HG03097 (cell line): Measurements from ENCODE around the gene TMEM117.
"Not testable (repeated sequence)": the region's sequence is repeated elsewhere in the genome, so short reads cannot be mapped to it uniquely, and the experiment has no call there.

Experiments used
- ATAC-seq: cut with Tn5 transposase; IDR thresholded peaks from one replicate; pipeline ENCODE4 v1.9.1; 2021; ENCODE audit not compliant: unreplicated experiment, low FRiP score

The TMEM117 gene

DNA sequence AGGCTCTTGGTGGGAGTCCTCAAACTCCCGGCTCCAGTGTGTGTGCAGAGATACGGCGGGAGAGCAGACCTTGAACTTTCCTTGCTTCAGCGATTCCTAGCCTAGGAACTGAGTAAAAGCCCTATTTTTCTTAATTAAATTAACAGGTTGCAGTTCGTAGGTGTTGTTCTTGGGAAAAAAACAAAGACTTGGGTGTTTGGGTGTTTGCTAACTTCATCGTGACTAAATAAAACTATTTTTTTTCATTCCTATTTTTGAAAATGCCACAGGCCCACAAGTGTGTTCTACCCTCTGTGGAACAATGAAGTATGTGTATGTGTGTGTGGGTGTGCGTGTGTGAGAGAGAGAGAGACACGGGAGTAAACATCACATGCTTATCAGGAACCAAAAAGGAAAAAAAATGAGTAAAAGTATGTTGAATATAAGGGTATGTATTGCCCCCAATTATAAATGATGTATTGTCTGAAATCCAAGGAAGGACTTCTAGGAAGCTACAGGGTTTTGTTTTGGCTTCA is 651 bp downstream of the TMEM117 start:
- no peak for ATAC-seq

DNA sequence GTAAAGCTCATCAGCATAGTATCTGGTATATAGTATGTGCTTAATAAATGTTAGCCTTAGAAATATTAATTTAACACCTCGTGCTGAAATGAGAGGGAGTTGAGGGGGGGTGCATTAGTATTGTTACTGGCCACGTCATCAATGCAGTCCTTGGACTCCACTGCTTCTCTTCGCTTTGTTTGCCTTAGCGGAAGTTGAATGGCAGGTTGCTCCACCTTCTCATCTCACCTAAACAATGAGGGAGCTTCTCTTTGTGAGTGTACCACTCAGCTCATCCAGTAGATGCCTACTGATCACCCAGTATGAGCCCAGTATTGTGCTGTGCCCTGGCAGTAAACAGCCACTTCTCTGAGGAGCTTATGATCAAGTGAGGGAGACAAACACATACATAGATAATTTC is 4.5 kb downstream of the TMEM117 start:
- no peak for ATAC-seq

DNA sequence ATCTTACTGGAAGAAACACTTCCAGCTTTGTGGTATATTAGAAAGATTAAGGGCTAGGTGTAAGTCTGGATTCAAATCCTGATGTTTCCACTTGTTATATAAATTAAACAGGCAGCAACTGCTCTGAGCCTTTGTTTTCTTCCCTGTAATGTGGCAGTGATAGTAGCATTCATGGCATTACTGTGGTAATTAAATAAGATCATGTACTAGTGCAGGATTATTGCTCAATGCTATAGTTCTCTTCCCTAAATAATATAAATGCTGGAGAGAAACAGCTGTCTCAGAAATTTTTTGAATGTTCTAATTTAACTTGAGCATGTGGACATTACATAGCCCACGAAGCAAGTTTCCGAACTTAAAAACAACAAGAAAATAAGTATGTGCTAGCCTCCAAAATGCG is 5.4 kb downstream of the TMEM117 start:
- ATAC-seq = no peak

DNA sequence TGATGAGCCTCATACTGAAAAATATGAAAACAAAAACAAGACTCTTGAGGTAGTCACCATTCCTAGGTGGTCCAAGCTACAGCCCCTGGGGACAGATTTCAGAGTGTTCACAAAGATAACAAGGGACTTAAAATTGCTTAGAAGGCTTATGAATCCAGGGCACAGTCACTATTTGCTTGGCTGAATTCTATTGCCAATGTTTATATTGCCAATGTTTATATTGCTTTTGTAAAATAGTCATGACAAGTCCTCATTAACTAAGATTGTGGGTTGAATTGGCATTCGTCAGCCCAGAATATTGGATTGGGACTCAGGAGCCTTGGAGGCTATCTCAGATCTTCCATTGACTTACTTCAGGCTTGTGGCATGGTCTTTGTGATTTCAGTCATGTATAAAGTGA is 6.4 kb downstream of the TMEM117 start:
- ATAC-seq = no peak

DNA sequence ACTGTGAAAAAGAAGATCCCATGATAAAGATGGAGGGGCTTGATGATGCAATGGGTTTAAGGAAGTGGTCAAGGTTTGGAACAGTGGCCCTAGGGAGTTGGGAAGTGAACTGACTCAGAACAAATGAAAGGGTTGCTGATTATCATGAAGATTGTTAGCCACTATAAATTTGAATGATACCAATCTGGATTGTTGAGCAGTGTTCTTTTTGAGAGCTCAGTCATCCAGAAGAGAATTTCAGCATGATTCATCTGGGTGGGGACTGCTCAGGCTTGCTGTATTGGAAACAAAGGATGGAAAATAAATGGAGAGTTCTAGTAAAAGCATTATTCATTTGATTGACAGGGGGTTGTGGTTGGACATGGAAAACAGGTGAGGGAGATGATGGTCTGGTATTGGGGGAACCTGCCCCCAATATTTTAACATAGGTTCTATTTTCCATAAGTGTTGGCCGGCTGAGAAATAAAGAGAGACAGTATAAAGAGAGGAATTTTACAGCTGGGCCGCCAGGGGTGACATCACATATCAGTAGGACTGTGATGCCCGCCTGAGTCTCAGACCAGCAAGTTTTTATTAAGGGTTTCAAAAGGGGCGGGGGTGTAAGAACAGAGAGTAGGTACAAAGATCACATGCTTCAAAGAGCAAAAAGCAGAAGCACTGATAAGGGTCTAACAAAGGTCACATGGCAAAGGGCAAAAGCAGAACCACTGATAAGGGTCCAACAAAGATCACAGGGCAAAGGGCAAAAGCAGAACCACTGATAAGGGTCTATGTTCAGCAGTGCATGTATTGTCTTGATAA is 11.7 kb downstream of the TMEM117 start:
- not testable (repeated sequence) for ATAC-seq

DNA sequence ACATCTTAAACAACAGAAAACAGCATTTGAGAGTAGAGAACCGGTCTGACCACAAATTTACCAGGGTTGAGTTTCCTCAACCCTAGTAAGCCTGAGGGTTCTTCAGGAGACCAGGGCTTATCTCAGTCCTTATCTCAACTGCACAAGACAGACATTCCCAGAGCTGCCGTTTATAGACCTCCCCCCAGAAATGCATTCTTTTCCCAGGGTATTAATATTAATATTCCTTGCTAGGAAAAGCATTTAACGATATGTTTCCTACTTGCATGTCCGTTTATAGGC is 12.3 kb downstream of the TMEM117 start:
- no peak for ATAC-seq

DNA sequence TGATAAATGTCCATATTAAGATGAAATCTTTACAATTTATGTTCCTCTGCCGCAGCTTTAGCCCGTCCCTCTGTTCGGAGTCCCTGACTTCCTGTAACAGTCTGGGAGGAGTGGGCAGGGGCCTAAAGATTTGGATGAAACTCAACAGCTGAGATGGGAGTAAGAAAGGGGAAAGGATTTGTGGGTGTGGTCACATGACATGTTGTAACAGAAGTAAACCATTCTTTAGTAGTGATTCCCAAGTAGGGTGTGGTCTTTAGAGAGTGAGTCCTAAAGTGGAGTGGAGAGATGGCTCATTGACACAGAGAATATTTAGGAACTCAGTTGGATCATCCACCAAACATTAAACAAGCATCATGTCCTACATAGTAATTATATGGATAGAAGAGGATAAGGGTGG is 12.9 kb downstream of the TMEM117 start:
- ATAC-seq = no peak

DNA sequence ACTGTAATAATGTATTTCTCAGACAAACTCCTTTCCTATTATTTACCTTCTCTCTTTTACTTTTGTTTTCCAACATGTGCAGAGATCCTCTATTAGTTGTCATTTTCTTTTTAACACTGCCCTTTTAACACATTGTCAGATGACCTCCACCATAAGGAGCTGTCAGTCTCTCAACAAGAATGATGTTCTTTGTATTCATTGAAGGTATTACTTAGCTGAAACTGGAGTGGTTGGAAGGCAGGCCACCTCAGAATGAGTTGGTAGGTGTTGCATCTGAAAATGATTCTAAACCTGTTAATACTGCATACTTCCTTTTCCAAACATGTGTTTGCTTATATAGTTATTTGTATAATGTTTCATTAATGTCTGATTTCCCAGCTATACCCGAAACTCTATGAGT is 16.9 kb downstream of the TMEM117 start:
- ATAC-seq = no peak

DNA sequence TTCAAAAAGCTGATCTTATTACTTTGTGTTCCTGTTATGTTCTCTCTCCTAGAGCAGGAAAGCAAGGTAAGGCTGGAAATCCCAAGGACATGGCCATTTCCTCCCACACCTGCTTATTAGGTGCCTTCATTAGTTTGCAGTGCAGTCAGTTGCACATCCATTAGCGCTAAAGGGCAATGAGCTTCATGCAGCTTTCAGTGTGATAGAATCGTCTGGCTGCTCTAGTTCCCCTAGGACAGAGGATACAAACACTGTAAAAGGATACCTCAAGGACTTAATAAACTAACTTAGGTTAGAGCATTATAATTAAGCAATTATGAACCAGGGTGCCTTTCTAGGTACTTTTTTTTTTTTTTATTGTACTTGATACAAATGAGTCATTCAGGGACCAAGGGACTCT is 21.1 kb downstream of the TMEM117 start:
- no peak for ATAC-seq

DNA sequence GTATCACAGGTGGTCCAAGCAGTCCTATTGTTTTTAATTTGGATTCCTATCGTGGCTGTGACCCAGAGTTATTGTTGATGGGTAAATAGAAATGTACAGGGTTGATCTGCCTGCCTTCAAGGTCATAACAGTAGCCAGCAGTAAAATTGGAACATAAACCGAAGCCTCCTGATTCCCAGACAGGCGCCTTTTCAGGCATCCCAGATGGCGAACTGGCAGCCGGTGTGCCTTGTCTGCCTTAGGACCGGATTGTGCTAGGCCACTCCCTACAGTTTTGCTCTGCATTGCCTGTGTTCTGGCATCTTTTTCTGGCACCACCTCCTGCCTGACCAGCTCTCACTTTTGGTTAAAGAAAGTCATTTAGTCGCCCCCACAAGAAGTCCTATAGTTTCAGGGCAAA is 22.2 kb downstream of the TMEM117 start:
- ATAC-seq = no peak

DNA sequence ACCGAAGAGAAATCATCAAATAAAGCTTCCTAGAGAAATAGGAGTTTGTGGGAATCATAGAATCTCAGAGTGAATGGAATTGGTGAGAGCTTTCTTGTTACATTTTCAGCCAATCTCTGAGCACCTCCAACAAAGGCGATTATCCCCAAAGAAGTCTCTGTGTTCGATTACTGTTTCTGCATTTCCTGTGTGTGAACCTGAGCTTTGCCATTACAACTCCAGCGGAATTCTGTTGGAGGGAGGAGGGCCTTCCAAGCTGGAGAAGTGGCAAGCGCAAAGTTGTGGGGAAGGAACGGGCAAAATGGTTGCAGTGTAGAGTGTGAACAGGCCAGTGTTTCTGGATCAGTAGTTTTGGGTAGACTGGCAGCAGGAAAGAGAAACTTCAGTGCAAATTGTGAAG is 23.1 kb downstream of the TMEM117 start:
- ATAC-seq = no peak

DNA sequence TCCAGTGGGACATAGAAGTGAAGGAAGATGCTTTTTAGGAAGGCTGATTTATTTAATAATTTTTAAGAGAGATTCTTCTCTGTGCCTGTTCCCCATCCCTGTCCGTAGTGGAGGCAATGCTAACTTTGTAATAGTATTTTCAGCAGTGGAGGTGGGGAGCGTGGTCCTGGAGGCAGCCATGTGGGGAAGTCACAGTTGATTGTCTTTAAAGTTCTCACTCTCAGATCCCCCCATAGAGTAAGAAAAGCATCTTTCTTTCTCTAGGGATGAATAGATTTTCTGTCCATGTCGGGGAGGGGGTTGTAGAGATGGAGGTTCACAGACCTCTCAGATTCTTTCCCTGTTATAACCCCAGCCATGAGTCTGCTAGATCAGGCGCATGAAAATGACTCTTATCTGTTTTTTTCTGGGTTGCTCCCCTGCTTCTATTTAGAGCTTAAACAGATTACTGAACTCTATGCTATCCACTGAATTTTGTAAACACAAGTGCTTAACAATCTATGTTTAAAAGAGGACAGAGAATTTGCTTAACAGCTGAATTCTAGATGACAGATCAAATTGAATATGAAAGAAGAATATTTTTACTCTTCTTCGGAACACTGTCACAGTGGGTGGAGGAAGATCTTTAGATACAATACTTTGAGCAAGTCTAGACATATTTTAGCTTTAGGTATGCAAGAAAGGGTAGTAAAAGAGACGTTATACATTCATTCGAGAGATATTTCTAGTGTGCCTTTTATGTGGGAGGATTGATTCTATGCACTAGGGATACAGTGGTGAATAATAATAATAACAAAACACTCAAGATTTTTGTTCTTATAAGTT is 25.3 kb downstream of the TMEM117 start:
- ATAC-seq = no peak

DNA sequence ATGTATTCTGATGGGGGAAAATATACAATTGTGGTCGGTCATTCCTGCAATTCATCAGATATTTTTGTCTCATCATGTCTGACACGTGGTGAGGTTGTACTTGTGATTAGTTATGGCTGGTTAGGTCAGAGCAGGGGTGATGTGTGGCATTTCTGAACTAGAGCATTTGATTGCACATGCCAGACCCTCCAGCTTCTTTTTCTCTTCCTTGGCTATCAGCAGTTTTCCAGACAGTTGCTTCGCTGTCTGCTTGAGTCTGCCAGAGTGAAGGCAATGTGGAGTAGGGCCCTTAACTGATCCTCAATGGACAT is 25.9 kb downstream of the TMEM117 start:
- no peak for ATAC-seq

DNA sequence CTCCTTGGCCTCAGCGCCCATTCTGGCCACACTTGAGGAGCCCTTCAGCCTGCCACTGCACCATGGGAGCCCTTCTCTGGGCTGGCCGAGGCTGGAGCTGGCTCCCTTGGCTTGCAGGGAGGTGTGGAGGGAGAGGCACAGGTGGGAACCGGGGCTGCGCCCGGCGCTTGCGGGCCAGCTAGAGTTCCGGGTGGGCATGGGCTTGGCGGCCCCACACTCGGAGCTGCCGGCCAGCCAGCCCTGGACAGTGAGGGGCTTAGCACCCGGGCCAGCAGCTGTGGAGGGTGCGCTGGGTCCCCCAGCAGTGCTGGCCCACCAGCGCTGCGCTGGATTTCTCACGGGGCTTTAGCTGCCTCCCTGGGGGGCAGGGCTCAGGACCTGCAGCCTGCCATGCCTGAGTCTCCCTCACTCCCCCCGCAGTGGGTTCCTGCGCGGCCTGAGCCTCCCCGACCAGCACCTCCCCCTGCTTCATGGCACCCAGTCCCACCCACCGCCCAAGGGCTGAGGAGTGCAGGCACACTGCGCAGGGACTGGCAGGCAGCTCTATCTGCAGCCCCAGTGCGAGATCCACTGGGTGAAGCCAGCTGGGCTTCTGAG is 28.0 kb downstream of the TMEM117 start:
- no peak for ATAC-seq

DNA sequence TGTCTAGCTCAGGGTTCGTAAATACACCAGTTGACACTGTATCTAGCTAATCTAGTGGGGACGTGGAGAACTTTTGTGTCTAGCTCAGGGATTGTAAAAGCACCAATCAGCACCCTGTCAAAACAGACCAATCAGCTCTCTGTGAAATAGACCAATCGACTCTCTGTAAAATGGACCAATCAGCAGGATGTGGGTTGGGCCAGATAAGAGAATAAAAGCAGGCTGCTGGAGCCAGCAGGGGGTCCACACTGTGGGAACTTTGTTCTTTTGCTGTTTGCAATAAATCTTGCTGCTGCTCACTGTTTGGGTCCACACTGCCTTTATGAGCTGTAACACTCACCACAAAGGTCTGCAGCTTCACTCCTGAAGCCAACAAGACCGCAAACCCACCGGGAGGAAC is 28.7 kb downstream of the TMEM117 start:
- ATAC-seq = not testable (repeated sequence)

DNA sequence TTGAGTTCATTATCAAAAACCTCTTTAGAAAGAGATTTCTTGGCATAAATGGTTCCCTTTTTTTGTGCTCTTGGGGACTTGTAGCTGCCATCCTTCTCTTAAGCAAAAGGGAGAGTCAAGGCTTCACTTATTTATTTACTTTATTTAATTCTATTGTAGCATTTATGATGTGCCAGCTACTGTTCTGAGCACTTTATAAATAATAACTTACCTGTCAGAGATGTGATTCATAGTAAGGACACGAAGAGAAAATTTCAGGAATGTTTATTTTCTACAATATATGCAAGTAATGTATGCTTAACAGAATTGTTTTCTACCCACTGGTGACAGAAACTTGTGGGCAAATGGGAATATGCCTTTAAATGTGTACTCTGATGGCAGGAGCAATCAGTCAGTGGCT is 33.3 kb downstream of the TMEM117 start:
- no peak for ATAC-seq

DNA sequence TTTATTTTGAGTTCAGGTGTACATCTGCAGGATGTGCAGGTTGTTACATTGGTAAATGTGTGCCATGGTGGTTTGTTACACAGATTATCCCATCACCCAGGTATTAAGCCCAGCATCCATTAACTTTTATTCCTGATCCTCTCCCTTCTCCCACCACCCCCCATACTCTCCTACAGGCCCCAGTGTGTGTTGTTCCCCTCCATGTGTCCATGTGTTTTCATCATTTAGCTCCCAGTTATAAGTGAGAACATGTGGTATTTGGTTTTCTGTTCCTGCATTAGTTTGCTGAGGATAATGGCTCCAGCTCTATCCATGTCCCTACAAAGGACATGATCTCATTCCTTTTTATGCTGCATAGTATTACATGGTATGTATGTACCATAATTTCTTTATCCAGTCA is 33.9 kb downstream of the TMEM117 start:
- not testable (repeated sequence) for ATAC-seq

DNA sequence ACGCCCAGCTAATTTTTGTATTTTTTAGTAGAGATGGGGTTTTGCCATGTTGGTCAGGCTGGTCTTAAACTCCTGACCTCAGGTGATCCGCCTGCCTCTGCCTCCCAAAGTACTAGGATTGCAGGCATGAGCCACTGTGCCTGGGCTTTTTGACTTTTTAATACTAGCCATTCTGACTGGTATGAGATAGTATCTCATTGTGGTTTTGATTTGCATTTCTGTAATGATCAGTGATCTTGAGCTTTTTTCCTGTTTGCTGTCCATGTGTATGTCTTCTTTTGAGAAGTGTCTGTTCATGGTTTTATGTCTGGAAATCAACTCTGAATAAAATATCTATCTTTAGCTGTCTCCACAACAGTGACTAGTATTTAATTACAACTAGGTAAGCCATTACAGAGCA is 35.4 kb downstream of the TMEM117 start:
- not testable (repeated sequence) for ATAC-seq

DNA sequence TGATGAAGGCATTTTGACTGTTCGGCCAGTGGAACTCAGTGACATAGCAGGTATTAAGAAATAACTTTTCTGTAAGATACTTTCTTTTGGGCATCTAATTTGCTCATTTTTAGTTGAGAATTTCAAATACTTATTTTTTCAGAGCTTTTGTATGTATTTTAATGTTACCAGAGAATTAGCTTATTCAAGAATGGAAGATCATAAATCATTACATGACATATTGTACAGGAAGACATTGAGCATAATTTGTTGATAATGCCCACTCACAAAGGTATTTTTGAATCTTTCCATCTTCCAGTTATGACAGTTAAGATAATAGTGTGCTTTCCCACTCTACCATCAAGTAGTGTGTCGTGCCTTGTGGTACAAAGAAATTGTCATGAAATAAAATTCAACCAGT is 36.5 kb downstream of the TMEM117 start:
- ATAC-seq = no peak

DNA sequence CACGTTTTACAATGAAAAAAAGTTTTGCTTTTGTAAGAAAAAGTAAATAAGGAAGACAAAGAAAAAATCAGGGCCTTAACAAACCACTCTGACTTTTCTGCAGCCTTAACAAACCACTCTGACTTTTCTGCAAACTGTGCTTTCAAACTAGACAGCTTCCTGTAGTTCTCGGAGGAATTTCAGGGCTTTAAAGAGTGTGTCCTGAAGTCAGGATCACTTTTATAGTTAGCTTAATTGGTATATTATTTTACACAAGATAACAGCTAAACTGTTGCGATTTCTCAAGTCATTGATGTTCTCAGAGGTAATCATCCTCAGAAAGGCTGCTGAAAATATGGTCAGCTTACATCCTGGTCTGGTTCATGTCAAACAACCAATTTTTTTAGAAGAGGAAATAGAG is 42.2 kb downstream of the TMEM117 start:
- ATAC-seq = no peak

DNA sequence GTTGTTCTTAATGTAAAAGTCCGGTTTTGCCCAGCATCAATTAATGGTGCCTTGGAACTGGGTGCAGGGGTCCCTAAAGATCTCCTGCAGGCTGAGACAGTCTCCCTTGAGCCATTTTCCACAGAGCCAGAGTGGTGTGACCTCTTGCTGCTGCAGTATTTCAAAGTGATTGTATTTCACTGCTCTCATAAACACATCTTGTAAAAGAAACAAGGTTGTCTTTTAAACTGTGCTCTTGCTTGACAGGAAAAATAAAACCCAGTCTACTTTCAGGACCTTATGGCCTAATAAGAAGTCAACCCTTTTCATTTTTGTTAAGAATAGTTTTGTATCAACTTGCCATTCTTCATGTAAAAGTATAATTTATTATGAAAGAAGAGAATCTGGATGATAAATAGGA is 44.7 kb downstream of the TMEM117 start:
- no peak for ATAC-seq
